ENCODE measurements around the gene TMEM123.

Gene TMEM123

DNA sequence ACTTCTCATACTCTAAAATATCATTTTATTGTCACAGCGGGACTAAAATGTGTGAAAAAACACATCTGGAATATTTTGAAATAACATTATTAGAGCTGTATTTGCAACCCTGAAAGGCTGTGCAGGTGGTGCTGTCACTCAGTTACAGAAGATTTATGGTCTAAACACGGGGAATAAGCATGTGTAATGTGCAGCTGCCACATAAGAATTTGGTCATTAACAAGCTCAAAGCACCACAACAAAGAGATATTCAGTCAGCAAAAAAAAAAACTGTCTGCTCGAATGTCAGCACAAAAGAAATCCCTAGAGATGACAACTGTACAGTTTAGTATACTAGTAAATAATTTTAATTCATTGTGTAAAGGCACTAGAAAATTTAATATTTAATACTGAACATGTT lies 31.3 kb downstream of the TMEM123 start:
- DNase-seq, result no peak

DNA sequence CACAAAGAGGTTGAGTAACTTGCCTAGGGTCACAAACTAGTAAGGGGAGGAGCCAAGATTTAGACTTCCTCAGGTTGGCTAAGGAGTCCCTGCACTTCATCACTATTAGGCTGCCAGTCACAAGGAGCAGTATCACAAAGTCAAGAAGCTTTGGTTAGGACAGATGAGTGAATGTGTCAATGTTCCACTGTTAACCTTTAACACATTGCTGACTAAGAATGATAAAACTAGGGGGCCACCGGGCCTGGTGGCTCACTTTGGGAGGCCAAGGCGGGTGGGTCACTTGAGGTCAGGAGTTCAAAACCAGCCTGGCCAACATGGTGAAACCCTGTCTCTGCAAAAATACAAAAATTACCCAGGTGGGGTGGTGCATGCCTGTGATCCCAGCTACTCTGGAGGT lies 32.0 kb downstream of the TMEM123 start:
- no peak for DNase-seq

DNA sequence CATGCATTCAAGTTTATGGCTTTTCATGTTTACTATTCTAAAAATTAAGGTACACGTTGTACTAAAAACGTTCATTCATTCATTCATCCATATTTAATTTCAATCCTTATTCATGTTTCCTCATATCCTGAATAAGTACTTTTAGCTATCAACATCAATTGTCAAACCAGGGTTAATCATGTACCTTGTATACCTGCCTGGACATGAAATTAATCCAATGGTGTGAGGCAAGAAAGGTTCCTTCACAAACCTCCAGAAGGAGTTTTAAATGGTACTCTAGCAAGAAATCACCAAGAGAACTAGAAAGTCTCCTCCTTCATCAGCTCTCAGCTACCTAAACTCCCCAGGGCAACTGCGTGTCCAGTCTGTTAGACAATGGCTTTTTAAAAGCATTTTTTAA lies 33.4 kb downstream of the TMEM123 start:
- no peak for DNase-seq

DNA sequence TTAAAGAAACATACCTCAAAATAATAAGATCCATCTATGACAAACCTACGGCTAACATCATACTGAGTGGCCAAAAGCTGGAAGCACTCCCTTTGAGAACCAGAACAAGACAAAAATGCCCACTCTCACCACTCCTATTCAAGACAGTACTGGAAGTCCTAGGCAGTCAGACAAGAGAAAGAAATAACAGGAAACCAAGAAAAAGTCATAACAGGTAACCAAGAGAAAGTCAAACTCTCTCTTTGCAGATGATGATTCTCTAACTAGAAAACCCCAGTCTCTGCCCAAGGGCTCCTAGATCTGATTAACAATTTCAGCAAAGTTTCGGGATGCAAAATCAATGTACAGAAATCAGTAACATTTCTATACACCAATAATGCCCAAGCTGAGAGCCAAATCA lies 35.6 kb downstream of the TMEM123 start:
- no peak for DNase-seq

DNA sequence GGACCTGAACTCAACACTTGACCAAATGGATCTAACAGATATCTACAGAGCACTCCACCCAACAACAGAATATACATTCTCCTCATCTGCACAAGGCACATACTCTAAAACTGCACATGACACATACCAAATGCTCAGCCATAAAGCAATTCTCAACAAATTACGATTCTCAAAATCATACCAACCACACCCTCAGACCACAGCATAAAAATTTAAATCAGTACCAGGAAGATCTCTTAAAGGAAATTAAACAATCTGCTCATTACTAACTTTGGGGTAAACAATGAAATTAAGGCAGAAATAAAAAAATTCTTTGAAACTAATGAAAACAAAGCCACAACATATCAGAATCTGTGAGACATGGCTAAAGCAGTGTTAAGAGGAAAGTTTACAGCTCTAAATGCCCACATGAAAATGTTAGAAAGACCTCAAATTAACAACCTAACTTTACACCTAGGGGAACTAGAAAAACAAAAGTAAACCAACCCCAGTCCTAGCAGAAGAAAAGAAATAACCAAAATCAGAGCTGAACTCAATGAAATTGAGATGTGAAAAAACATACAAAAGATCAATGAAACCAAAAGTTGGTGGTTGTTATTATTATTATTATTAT lies 37.2 kb downstream of the TMEM123 start:
- no peak for DNase-seq

DNA sequence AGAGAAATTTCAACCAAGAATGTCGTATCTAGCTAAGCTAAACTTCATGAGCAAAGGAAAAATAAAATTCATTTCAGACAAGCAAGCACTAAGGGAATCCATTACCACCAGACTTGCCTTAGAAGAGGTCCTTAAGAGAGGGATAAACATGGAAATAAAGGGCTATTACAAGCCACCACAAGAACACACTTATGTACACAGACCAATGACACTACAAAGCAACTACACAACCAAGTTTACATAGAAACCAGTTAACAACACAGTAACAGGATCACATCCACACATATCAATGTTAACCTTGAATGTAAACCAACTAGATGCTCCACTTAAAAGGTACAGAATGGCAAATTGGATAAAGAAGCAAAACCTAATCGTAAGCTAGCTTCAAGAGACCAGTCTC lies 38.0 kb downstream of the TMEM123 start:
- DNase-seq, result no peak

DNA sequence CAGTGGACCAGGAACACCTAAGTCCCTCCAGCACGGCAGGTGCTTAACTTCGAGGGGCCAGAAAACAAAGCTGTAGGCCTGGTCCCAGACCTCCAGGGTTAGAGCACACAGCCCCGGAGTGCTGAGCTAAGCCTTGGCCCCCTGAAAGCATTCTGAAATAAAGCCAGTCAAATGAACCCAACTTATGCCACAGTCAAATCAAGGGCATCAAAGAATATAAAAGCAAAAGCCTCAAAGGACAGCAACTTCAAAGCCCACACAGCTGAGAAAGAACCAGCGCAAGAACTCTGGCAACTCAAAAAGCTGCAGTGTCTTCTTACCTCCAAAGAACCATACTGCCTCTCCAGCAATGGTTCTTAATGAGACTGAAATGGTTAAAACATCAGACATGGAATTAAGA lies 39.1 kb downstream of the TMEM123 start:
- DNase-seq, result no peak

DNA sequence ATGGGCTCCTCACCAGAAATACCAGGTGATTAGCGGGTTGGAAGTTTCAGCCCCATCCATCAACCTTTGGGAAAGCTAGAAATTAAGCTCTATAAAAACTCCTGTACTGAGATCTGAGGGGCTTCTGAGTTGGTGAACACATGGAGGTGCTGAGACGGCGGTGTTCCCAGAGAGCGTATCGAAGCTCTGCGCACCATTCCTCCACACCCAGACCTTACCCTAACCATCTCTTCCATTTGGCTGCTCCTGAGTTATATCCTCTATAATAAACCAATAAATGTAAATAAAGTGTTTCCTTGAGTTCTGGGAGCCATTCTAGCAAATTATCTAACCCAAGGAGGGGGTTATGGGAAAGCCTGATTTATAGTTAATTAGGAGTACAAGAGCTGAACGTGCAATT lies 41.4 kb downstream of the TMEM123 start:
- DNase-seq, result no peak

DNA sequence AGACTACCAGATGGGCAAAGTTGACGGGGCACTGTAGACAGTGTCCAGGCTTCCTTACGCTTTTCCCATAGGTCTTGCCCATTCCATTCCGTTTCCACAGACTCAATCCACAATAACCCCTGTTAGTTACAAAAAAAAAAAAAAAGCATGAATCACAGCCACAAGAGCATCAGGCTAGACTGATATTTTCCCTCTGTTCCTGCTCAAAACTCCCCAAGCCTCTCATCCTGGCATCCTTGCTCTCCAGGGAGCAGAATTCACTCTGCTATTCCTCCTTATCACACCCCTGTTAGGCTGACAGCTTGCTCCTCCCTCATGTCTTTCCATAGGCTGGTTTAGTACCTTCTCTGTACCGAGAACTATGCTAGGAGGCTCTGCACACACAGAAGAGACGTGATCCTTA lies 42.2 kb downstream of the TMEM123 start:
- no peak for DNase-seq

DNA sequence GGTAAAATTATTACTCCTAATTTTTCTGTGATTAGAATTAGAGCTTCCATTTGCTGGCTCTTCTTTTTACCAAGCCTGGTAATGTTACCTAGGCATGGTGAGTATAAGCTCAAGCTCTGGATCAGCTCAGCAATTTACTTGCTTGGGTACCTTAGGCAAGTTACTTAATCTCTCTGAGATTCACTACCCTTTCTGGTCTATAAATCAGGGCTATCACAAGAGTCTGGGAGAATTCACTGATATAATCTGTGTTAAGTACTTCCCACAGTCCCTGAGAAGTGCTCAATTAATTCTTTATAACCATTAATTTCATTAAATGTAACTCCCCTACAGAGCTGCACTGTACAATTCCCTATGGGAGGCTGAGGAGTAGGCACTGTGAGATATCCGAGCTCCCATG lies 44.2 kb downstream of the TMEM123 start:
- DNase-seq, result no peak

DNA sequence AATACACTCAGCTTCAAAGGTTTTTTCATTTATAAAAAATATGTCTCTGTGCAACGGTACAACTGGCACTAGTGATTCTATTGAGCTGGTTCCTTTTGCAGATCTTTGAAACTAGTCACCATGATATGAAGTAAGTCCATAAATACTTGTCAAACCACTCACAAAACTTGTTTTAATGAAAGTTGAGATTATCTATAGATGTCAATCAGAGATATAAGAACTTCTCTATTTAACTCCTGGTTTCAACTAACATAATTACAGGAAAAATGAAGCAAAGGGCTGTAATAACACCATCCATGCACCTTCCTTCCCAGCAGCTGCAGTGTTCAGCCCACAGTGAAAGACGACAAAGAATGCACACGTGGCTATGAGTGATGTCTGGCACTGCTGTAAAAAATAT lies 44.7 kb downstream of the TMEM123 start:
- DNase-seq, result no peak

DNA sequence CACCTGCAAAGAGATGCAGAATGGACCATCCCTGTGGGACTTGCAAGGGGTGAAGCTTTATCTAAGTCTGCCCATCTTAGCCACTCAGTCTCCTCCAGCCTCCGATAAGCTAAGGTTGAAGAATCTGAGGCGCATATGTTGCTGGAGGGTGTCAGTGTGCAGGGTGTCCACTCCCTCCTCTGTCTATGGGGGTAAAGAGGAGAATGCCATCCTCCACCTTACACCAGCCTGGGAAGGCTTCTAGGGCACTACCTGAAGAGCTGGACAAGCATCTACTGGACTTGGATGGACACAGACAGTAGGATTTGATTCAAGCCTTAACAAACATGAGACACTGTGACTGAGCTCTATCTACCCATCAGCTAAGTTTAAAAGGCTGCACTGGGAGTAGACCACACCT lies 46.5 kb downstream of the TMEM123 start:
- no peak for DNase-seq

DNA sequence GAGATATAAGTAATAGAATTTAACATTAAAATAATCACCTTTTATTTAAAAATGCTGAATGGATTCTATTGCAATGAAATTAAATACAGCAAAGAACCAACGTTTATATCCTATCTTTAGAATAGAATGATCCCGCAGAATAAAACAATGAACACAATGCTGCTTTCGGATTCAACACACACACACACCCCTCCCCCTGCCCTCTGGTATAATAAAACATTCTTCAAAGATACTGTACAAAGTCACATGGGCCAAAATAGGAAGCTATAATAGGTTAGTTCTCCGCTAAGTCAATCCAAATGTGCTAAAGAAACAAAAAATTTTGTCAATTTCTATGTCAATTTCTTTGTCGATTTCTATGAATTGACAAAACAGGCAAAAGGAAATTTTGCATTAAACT lies 47.1 kb downstream of the TMEM123 start:
- no peak for DNase-seq

DNA sequence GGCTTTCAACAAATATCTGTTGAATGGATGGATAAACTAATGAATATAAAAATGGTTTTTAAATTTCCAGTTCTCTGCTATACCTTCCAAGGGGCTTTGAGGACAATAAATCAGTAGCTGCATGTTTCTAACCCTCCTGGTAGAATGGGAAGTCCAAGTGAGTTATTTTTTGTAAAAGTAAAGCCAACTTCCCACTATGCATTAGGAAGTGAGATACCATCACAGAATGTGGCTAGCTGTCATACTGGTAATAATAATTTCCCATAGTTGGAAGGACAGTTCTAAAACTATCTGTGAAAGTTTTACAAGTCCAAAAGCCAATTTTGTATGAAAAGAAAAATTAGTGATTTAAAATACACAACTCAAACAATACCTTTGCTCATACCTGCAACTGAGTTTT lies 50.0 kb downstream of the TMEM123 start:
- DNase-seq, result no peak

DNA sequence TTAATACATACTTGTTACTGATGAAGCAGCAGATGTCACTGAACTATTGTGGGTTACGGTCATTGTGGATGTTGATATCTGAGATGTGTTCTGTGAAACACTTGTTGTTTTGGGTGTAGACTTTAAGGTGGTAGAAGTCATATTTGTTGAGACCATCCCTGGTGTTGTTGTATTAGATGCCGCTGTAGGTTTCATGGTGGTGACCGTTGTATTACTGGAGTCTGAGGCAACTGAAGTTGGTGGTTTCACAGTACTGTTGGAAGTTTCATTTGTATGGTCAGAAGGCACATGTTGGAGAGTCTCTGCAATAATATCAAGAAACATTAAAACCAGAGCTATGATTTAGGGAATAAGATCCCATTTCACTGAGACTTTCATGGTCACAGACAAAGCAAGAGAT lies 50.7 kb downstream of the TMEM123 start:
- DNase-seq, result no peak

DNA sequence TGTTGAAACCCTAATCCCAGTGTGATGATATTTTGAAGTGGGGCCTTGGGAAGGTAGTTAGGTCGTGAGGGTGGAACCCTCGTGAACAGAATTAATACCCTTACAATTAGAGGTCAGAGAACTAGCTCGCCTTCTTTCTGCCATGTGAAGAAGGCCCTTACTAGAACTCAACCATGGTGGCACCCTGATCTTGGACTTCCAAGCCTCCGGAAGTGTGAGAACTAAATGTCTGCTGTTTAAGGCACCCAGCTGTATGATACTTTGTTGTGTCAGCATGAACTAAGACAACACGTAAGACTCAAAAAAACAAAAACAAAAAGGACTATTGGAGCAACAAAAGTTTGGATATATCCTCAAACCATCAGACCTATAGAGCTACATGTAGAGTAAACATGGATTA lies 52.0 kb downstream of the TMEM123 start:
- no peak for DNase-seq

DNA sequence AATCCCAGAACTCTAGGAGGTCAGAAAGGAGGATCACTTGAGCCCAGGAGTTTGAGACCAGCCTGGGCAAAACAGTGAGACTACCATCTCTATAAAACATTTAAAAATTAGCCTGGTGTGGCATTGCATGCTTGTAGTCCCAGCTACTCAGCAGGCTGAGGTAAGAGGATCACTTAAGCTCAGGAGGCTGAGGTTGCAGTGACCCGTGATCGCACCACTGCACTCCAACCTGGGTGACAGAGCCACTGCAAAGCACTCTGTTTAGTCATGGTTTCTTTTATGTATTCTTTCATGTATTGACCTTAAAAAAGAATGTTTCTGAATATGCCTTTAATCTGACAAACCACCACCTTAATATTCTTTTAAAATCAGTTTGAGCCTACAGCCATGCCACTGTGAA lies 53.4 kb downstream of the TMEM123 start:
- DNase-seq, result no peak

DNA sequence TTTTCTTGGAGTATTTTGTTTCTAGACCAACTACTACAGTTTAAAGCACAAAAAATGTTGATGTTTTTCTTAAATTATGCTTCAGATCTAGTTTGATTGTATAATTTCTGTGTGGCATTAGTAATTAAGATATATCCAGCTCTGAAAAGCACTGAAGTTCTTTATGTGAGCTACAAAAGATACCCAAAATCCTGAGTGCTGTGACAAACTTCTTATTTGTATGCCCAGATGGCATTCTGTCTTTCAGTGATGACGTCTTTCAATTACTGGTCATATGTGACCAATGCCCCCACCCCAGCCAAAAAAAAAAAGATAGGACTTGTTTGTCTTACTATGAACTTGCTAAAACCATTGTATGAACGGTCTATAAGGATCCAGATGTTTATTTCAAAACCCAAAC lies 54.3 kb downstream of the TMEM123 start:
- DNase-seq, result no peak

DNA sequence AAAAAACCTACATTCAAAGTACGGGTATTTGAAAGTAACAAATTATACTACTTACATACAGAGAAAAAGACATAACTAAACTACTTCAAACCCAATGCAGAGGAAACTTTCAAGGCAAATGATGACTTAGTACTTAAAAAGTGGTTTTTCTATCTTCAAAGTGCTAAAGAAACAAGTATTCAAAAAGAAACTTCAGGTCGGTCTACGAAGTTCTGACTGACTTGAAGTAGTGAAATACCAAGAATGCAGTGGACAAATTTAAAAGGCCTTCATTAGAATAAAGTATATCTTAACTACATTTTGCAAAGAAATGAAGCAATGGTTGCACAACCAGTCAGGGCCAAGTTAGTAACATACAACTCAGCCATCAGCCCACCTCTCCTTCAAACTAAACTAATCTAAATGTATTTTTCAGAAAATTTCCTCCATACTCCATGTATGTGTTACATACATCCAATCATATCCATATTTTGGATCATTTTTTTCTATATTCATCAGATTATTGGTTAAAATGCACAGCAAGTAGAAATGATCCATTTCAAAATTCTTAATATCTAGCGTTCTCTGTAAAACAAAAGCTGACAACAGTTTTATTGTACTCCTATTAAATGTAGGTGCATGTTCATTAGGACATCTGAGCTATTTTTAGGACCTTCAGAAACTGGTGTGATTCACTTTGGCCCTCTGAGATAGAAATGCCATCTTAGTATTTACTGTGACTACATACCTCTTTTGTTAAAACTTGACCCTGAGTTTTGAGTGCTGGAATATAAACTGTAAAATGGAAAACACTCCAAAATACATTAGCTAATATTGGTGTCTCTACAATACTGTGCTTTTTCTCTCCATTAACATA lies 55.6 kb downstream of the TMEM123 start:
- DNase-seq, result no peak

DNA sequence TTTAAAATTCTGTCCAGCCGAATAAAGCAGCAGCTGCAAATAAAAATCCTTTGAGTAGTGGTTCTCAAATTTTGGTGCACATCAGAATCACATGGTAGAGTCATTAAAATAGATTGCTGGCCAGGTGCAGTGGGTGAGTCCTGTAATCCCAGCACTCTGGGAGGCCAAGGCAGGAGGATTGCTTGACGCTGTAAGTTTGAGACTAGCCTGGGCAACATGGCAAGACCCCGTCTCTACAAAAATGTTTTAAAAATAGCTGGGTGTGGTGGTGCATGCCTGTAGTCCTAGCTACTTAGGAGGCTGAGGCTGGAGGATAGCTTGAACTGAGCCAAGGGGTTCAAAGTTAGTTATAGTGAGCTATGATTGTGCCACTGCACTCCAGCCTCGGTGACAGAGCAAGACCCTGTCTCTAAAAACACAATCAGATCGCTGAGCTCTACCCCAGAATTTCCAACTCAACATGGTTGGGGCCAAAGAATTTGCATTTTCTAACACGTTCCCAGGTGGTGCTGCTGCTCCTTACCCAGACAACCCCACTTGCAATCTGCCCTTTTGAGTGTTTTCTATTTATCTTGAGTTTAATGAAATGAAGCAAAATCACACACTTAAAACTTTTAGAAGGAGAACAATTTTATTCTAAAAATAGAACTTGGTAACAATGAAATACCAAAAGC lies 56.7 kb downstream of the TMEM123 start:
- no peak for DNase-seq

DNA sequence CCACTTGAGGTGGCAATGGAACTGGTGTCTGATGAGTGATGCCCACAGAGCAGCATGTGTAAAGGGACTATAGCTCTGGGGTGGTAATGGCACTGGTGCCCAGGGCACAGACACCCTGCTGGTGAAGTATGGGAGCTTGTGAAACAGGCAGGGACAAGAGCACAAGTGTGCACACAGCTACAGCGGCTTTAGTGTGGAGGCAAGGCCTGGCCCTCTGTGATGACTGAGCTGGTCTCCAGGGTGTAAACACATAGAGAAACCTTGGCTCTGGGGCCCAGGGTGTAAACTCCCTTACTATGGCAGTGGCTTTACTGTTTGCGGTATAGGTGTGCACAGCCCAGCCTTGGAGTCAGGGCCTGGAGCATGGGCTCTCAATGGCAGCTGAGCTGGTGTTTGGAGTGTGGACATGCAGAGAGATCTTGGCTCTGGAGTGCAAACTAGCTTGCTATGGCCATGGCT lies 59.3 kb downstream of the TMEM123 start:
- DNase-seq, result no peak

DNA sequence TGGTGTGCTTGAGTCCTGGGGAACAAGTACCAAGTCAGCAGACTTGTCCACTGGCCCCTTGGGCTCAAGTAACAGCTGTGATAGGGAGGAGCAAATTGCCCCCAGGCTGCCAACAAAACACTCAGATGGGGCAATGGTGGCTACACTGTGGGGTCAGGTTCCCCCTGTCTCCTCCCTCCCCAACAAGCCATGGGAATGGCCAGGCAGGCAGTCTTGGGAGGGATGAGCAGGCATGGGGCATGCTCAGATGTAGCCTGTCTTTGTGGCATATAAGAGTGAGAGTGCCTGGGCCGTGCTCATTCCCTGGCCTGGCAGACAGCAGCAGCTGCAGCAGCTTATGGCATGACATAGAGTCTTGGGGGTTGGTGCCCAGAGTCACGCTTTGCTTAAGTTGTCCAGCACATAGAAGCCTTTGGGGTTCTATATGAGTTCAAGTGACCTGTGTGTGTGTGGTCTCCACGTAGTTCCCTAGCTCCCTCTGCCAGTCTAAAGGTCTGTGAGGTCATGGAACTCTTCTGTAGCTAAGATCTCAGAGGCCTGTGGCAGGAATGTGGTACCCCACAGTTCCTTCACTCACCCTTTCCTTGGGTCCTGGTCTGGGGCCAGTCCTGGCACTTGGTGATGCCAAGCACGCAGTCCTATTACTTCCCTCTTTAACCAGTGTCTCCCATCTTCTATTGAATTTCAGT lies 60.9 kb downstream of the TMEM123 start:
- no peak for DNase-seq

DNA sequence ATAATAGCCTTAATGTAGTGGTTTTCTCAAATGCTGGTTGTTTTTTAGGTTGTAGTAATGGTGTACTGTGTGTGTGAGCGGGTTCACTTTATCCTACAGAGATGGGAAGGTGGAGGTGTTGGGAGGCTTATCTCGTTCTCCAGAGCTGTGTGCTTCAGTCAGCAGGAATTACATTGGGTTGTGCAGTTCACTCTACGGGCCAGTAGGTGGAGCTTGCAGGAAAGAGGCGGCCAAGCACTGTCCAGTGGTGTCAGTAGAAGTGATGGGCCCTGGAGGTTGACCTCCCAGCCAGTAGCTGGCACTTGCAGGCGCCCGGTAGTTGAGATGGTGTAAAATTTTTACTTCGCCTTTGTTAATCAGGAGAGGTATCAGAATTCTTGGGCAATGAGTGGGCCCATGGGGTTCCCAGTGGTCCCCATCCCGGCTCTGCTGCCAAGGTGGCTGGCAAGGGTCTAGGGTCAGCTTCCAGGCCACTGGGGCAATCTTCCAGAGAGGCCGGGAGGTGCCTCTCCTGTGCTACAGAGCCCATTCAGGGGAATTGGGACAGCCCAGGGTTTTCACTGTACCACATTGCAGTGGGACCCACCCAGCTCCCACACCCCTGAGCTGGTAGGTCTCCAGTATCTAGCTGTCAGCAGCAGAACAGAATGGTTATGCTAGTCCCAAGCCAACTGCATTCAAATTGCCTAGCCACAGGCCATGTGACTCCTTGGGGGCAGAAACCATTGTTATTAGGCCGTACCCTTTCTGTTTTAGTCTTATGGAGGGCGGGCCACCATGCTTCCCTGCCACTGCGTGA lies 61.7 kb downstream of the TMEM123 start:
- DNase-seq, result no peak
